Stimulated activated CD8-positive, alpha-beta memory T cell treated with anti-CD3 and anti-CD28 coated beads, Interleukin-4, amount 100 ng/mL, for 1 hour (primary cell): ENCODE data around the gene ABCB8.

Source experiments
- DNase-seq, 2 donors: peaks; one replicate each; pipeline ENCODE4 v3.0.0-alpha.2; 2020; ENCODE audit warnings: low read depth in 2 of 2, low spot score in 1 of 2

ABCB8 gene

DNA sequence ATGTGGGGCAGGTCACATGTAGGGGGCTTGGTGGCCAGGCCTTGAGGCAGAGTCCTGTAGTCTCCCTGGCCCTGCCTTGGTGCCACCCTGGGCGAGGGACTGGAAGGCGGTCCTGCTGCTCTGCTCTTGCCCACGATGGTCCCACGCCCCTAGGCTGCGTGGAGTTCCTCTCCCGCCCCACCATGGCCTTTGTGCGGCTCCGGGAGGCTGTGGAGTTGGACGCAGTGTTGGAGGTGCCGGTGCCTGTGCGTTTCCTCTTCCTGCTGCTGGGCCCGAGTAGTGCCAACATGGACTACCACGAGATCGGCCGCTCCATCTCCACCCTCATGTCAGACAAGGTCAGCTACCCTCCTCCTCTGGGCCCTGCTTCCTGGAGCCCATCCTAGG, 42.3 kb downstream of the ABCB8 start:
- no peak for DNase-seq

DNA sequence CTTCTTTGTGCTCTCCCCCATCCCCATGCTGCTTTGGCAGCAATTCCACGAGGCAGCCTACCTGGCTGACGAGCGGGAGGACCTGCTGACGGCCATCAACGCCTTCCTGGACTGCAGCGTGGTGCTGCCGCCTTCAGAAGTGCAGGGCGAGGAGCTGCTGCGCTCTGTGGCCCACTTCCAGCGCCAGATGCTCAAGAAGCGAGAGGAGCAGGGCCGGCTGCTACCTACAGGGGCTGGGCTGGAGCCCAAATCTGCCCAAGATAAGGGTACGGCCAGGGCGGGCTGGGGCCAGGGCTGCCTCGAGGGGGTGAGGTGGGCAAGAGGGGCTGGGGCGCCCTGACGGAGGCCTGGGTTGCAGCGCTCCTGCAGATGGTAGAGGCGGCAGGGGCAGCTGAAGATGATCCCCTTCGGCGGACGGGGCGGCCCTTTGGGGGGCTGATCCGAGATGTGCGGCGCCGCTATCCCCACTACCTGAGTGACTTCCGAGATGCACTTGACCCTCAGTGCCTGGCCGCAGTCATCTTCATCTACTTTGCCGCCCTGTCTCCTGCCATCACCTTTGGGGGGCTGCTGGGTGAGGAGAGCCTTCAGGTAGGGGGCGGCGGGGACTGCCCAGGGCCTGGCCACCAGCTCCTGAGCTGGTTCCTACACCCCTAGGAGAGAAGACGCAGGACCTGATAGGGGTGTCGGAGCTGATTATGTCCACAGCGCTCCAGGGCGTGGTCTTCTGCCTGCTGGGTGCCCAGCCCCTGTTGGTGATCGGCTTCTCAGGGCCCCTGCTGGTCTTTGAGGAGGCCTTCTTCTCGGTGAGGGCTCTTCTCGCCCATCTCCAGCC, 43.0 kb downstream of the ABCB8 start:
- no peak for DNase-seq

DNA sequence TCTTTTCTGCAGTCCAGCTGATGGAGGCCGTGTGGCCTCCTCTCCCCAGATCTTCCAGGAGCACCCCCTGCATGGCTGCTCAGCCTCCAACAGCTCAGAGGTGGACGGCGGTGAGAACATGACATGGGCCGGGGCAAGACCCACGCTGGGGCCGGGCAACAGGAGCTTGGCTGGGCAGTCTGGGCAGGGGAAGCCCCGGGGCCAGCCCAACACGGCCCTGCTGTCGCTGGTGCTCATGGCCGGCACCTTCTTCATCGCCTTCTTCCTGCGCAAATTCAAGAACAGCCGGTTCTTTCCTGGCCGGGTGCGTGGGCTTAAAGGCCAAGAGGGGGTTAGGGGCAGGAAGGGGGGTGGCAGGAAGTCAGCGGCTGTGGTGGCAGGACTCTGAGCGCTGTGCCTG, 45.7 kb downstream of the ABCB8 start:
- DNase-seq: no peak

DNA sequence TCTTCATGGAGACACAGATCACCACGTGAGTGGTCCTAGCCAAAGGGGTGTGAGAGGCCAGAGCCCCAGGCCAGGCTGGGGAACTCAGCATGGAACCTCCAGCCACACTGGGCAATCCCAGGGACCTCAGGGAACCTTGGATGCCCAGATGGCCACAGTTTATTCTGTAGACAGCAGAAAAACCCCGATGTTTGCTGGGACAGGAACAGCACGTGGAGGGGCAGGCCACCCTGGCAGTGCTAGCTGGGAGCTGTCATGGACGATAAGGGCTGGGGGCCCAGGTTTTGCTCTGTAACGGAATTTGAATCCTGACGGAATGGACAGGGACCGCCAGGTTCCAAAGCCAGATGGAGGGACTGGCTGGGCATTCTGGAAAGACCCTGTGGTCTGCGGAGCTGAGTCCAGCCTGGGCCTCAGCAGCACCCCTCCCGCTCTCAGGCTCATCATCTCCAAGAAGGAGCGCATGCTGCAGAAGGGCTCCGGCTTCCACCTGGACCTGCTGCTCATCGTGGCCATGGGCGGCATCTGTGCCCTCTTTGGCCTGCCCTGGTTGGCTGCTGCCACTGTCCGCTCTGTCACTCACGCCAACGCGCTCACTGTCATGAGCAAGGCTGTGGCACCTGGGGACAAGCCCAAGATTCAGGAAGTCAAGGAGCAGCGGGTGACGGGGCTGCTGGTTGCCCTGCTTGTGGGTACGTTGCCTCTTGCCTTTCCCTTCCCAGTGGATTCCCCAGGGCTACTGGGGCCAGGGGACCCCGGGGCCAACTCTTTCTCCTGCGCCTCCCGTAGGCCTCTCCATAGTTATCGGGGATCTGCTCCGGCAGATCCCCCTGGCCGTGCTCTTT, 46.8 kb downstream of the ABCB8 start:
- no peak for DNase-seq

DNA sequence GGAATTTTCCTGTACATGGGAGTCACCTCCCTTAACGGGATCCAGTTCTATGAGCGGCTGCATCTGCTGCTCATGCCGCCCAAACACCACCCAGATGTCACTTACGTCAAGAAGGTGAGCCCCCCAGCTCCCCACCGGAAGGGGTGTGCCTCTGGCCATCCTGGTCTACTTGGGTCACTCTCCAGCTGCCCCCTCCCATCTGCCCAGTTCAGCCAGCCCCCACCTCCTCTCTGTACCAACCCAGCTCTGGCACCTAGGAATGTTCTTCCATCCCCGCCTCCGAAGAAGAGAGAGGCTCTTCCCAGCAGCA, 47.4 kb downstream of the ABCB8 start:
- DNase-seq: no peak

DNA sequence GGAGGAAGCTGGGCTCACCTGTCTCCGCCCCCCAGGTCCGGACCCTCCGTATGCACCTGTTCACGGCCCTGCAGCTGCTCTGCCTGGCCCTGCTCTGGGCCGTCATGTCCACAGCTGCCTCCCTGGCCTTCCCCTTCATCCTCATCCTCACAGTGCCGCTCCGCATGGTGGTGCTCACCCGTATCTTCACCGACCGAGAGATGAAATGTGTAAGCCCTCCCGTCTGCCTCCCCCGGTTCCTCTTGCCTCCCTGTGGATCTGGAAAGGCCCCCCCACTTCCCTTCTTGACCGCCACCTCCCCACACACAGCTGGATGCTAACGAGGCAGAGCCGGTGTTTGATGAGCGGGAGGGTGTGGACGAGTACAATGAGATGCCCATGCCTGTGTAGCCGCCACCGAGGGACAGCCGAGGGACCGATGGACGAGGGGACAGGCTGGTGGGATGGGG, 47.8 kb downstream of the ABCB8 start:
- no peak for DNase-seq

DNA sequence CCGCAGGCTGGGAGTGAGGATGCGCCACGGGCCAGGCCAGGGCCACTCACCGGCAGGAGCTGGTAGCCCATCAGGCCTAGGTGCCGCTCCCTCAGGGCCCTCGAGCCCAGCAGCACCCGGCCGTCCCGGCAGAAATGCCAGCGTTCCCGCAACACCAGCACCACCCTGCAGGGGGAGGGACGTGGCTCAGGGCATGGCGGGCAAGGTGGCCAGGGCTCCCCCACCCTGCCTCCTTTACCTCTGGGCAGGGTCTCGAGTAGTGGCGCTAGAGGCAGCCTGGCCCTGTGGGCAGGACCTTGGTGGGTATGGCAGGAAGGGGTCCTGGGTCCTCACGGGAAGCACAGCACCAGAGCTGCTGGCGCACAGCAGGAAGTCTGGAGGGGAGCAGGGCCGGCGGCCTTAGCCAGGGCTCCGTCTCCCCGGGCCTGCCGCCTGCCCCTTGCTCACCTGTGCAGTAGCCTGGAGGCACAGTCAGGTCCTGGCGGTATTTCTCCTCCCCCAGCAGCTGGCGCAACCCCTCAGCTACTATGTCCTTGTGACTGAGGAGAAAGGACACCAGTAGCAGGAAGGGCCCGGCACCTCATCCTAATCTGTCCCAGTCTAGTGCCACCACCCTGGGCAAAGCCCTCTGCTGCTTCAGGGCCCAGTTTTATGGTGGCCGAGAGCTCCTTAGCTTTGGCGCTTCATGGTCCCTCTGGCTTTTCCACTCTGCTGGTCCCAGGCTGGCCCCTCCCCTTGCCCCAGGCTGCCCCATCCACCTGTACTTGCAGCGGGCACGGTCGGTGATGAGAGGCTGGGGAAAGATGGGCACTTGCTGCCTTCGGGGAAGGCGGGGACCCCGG, 48.8 kb downstream of the ABCB8 start:
- no peak for DNase-seq

DNA sequence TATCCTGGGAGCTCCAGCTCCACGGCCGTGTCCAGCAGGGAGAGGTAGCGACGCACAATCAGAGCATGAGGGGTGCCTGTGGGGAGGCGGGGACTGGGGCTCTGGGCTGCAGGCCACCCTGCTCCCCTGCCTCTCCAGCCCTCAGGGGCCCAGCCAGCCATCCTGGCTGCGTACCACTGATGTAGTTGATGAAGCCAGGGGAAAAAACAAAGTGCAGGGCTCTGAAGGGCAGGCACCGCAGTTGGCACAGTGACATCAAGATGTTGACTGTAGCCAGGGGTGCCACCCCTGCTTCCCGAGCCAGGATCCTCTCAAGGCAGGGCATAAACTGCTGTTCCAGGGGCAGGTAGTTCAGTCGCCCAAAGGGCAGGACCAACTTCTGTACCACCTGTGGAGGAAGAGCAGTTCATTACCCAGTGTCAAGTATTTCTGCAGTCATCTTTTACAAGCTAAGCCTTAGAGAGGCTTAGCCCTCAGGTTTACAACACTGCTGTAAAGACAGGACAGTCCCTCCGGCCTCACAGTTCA, 49.5 kb downstream of the ABCB8 start:
- no peak for DNase-seq

DNA sequence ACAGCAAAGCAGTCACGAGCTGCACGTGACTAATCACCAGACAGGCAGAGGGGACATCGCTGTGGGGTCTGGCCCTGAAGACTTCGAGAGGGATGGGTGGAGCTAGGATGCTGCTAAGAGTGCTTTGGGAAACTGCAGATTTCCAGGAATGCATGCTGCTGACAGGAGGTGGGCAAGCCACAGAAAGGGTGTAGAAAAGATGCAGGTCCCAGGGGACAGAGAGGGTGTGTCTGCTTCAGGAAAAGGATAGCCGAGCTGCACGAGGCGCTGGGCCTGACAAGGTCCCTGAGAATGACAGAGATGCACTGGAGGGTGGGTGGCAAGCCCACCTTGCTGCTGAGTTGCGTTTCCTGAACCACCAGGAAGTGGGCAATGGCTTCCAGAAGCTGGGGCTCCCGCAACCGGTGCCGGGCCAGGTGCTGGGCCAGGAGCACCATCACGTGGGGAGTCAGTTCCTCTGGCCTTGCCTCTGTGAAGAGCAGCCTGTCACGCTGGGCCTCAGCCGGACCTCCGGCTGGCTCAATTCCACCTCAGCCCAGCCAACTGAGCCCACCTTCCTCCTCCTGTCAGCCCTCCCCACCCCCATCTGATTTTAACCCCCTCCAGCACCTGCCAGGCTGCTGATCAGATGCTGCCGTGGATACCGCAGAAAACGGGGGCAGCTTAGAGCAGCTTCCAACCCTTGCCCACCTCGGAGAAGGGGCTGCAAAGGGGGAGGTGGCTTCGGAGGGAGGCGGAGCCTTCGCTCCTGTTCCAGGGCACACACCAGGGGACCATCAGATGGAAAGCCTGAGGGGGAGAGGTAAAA, 50.2 kb downstream of the ABCB8 start:
- no peak for DNase-seq

DNA sequence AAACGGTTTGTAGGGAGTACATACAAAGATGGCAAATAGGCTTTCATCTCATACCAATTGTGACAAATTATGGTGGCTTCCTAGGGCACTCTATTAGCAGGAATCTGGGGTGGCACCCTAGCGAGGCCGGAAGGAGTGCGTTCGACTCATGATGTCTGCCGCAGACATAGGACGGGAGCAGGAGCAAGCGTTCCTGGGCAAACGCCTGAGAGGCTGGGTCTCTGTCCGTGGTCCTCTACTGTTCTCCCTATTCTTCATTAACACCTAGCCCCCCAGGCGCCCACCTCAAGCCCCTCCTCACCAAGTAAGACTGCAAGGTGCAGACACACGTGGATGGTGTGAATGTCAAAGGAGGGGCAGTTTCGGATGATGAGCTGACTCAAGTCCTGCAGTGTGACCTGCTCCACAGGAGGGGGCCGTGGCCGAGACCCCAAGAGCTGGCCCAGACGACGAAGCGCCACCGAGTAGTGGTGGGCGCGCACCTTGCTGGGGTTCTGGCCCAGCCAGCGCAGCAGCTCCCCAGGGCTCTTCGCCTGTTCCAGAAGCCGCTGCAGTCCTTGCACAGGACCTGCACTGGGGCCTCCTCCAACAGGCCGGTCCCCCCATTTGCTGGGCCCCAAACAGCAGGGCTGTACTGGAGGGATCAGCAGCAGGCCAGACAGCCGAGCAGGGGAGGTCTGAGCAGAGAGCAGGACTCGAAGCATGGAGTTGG, 51.1 kb downstream of the ABCB8 start:
- DNase-seq: no peak

DNA sequence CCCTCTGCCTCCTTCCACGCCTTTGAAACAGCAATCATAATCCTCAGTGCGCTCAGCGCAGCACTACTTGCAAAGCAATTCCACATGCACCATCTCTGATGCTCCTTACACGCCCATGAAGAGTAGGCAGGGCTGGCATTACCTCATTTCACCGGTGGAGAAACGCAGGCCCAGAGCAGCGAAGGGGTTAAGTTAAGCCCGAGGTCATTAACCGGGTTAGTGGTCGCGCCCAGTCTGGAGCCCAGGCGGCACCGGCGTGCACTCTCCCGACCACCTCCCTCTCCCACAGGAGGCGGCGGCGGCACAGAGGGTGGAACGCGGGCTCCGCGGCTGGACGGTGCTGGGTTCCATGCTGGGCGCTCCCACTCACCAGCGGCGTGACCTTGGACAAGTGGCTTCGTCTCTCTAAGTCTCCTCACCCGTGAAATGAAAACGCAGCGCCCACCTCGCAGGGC, 51.8 kb downstream of the ABCB8 start:
- DNase-seq: no peak

DNA sequence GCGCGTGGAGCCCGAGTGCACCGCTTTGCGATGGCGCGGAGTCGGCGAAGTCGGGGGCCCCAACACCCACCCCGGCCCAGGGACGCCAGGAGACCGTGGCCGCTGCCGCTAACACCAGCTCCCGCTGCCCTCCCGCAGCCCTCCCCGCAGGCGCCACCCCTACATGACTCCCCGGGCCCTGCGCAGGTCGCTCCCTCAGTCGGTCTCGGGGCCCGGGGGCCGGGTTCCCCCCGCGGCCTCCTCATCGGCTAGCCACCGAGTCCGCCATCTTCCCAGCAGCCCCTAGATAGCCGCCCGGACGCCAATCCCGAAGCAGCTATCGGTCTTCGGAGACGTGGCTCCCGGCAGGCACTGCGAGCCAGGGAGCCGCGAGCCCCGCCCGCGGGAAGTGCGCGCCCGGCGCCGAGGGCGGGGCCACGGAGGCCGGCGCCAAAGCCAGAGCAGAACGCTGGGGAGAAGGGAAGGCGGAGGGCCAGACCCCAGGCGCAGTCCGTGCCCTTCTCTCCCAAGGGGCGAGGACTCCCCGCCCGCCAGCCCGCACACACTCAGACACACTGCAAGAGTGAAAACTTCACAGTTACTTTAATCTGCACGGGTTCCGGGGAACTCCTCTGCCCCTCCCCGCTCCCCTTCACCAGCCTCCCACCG, 52.4 kb downstream of the ABCB8 start, which contains the start of gene FASTK:
FASTK (minus strand) TSS at position 288 of the 648 bp plus-strand sequence; CDS start at position 245, 43 bp downstream.
- DNase-seq: peak; percentile 59 to 73

DNA sequence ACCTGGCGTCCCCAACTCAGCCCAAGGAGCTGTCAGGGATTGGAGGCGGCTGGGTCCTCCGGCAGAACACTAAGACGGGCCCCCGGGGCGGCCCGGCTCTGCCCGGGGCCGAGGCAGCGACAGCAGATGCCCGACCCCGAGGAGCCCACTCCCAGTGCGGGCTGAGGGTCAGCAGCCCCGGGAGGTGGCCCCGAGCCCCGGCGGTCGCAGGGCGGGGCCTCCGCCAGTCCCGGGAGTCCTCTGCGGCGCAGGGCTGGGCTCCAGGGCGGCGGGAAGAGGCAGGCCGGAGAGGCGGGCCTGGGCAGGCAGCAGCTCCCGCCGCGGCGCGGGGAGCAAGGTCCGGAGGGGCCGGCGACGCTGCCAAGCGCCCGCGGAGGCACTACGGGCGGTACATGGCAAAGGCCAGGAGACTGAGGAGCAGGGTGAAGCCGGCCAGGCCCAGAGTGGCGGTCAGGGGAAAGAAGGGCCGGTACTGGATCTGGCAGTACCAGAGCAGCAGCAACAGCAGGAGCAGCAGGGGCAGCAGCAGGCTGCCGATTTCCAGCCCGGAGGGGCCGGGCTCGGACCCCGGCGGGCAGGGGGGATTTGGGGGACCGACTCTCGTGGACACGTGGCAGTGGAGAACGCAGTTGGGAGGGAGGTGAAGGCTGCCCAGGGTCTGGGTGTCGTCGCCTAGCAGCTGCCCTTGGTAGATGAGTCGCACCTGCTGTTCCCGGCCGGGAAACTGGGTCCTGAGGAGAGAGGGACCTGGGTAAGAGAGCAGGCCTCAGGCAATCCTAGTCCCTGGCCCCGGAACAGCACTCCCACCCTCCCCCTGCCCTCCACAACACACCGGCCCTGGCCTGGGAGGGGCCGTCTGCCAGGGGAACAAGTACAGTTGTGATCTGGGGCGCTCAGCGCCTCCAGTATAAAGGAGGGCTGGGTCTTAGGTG, 53.2 kb downstream of the ABCB8 start:
- no peak for DNase-seq

DNA sequence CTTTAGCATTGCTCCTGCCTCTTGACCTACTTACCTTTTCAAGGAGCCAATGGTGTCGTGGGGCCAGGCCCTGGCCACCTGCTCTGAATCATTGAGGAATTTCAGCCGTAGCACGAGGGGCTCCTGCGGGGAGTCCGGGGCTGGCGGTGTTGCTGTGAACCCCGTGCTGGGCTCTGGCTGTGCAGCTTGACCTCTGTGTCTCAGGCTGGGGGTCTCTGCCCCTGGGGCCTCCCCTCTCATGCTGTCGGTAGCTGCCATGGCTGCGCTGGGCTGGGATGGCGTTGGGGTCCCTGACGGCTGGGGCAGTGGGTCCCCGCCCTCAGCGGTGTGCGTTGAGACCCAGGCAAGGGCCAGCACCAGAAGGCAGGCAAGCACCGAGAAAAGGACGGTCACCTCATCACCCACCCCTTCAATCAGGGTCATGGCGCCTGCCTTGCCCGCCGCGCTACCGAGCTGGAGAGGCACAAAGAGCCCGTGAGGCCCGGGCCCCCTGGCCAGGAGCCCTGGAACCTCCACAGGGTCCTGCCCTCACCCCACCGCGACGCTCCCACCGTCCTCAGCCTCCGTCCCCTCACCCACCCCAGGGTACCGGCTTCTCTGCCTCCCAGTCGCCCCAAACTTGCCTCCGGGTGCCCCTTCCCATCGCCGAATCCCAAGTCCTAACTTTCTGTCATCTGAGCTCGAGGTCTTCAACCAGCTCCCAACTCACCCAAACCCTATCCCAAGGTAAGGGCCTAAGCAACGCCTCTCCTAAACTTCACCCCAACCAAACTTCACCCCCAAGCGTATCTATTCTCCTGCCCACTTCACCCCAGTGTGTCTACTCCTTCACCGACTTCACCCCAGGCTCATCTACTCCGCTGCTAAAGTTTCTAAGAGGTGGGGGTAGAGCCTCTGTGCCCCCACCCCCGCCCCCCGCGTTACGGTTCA, 54.2 kb downstream of the ABCB8 start:
- no peak for DNase-seq

DNA sequence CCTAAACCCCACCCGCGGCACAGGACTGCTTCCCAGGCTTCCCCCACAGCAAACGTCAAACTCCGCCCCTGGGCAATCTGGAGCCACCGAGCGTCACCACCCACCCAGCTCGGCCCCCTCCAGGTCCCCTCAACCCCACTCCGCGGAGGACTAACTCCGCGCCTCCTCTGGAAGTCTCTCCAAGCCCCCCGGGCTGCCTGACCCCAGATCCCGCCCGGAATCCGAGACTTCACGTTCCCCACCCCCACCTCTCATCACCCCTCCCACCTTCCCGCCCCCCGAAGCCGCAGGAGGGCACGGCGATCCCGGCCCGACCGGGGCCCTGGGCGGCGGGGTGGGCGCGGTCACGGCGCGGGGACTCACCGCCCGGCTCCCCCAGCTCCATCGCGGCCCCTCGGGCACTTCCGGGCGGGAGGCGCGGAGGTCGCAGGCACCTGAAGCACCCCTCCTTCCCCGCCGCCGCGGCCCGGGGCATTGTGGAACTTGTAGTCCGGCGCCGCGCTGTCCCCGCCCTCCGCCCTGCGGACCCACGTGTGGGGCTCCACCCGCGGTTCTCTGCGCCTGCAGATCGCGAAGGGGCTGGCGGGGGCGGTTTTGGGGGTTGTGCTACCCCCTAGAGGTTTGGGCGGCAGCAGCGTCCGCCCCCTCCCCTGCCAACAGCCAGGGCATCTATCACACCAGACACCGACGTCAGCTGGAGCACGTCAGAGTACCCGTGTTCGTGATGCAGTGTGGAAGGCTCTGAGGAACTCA, 55.0 kb downstream of the ABCB8 start, which contains the start of gene TMUB1:
TMUB1 (minus strand) TSS at position 423 of the 753 bp plus-strand sequence. CDS start 930 bp downstream, outside the sequence.
- peak; percentile 62 to 74 for DNase-seq

DNA sequence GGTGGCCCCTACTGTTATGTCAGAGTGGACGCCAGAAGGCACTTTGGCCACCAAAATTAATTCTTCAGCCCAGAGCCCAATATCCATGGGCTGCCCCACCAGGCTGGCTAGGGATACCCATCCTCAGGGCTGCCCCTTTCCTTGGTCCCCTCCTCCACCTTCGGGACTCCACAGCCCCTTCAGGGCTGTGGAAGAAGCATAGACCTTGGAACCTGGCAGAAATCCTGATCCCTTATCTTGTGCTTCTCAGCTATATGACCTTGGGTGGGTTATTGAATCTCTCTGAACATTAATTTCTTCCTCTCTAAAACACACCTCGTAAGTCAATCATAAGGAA, 55.5 kb downstream of the ABCB8 start:
- DNase-seq: no peak
